Measurements from ENCODE around the gene GOLGA6D.
A peak's percentile ranks its signal among the peaks of the same experiment; 100 is the strongest.
"Not testable (repeated sequence)": the region's sequence is repeated elsewhere in the genome, so short reads cannot be mapped to it uniquely, and the experiment has no call there.

The GOLGA6D gene

DNA sequence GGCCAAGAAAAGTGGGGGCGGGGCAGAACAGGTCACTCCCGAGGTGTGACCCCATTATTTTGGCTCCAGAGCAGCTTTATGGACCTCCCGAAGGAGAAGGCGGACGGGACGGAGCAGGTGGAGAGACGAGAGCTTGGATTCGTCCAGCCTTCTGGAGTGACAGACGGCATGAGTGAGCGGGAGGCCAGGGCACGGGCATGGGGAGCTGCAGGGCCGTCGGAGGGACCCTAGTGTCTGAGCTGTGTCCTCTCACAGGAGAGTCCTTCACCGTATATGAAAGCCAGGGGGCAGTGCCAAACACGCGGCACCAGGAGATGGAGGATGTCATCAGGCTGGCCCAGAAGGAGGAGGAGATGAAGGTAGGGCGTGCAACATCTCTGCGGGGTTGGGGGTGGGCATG is 11.0 kb downstream of the GOLGA6D start:
- DNase-seq = not testable (repeated sequence)

DNA sequence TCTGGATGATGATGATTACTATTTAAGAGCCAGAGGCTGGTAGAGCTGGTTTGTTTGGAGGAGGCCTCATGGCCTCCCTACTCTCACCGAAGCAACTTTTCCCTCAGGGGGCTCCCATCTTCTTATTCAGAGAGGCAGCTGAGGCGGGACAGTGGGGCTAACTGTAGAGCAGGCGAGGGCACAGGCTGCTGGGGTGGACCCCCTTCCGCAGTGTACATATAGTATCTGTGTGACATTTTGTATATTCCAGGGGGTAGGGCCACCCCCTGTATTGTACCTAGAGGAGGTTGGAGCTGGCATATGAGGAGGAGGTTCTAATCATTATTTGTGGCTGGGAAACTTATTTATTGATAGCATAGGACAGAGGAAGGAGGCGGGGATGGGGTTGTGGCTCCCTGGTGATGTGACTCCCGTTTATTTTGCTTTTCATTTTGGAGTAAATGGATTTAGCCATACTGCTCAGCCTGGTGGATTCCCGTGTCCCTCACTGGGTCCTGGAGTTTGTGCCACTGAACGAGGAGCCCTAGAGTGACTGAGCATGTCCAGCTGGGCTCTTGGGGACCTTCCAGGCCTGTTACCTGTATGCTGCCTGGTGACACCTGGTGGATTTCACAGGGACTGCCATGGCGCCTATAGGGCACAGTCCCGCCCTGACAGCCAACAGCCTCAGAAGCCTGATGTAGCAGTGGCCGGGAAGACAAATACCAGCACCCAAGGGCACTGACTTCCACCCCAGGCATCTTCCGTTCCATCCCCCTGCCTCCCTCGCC is 16.1 kb downstream of the GOLGA6D start:
- DNase-seq = not testable (repeated sequence)

DNA sequence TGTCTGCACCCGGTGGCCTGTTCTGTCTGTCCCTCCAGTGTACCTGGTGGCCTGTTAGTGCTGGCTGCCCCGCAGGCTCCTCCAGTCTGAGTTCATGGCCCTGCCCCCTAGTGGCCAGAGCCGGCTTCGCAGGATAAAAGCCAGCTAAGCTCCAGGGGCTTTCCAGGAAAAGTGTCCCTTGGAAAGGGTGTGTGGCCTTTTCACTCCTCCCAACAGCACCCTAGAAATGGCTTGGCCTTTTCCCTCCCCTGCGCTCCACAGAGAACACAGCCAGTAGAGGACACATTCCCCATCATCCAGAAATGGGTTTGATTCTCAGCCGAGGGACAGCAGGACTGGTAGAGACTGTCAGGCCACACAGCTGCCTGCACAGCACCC is 16.7 kb downstream of the GOLGA6D start:
- DNase-seq = peak; percentile 75

DNA sequence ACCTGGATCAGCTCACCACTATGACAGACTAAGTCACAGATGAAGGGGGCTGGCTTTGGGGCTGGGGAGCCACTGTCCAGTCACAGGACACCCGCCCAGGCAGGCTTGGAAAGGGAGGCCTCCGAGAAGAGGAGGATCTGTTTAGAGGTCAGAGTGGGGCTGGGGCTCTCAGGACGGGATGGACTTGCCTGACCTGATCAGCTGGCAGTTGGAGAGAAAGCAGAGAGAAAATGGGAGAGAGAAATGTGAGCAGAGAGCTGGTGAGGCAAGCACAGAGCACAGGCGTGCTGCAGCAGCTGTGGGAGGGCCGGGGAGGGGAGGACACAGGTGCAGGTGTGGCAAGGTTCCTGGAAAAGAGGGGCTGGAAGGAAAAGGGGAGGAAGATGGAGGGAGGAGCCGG is 17.4 kb downstream of the GOLGA6D start:
- not testable (repeated sequence) for DNase-seq

DNA sequence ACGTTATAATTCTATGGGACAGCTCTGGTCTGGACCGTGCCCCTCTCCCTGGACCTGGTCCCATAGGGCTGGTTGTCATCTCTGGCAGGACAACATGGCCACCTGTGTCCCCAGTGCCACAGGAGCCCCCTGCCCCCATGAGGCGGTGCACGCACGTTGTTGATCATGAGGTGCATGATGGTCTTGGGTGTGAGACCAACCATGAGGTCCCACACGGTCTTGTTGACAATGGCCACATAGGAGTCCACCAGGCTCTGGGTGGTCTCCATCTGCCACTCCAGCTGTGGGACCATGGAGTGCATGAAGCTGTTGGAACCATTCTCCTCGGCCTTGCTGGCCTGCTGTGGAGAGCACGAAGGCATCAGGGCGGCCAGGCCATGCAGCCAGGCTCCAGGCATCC is 19.7 kb downstream of the GOLGA6D start:
- DNase-seq = no peak

DNA sequence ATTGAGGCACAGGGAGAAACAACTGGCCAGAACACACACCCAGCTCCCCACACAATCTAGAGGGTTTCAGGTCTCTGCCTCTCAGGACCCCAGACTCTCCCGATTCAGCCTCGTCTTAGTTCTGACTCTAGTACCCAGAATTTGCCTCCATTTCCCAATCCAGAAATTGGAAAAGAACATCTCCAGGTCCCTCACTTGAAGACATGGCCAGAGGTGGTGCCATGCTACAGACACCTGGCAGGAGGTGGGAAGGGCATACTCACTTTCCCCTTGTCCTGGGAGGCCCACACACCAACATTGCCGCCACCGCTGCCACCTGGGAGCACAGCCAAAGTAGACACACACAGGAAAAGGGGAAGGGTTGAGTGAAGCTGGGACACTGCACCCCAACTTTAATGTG is 20.1 kb downstream of the GOLGA6D start:
- not testable (repeated sequence) for DNase-seq

DNA sequence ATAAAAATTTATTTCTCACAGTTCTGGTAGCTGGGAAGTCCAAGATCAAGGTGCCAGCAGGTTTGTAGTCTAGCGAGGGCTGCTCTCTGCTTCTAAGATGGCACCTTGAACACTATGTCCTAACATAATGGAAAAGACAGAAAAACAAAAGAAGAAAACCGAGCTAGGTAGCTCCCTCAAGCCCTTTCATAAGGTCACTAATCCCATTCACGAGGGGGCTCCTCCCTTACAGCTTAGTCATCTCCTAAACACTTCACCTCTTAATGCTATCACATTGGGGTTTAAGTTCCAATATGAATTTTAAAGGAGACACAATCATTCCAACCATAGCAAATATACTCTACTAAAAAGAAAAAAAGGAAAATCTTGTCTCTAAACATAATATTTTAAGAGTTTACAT is 23.6 kb downstream of the GOLGA6D start:
- no peak for DNase-seq

DNA sequence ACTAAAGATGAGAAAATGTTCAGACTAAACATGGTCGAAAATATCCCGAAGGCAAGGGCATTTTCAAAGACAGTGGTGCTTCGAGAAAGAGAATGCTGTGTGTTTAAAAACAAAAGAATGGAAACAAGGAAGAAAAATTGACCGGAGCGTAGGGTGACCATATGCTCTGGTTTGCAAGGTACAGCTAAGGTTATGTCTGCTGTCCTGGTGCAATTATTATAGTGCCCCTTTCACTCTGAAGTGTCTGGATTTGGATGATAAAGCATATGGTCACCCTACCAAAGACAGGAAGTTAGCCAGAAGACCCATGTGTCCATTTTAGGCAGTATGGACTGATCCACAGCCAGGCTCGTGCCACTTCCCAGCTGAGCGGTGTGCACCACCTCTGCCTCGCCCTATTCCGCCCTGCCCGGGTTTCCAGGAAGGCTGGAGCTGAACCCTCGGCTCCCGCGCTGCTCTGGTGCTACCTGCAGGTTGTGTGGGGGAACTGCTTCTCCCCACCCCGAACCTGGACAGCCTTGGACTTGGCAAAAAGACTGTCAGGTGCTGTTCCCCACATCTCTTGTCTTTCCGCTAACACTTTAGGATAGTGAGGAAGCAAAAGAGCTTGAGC is 25.2 kb downstream of the GOLGA6D start:
- no peak for DNase-seq

DNA sequence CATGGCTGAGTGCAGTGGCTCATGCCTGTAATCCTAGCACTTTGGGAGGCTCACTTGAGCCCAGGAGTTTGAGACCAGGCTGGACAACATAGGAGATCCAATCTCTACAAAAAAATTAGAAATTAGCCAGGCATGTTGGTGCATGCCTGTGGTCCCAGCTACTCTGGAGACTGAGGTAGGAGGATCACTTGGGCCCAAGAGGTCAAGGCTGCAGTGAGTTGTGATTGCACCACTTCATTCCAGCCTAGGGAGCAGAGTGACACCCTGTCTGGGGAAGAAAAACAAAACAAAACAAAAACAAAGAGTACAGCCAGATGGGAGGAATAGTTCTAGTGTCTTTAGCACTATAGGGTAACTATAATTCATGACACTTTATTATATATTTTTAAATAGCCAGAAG is 27.1 kb downstream of the GOLGA6D start:
- DNase-seq = no peak

DNA sequence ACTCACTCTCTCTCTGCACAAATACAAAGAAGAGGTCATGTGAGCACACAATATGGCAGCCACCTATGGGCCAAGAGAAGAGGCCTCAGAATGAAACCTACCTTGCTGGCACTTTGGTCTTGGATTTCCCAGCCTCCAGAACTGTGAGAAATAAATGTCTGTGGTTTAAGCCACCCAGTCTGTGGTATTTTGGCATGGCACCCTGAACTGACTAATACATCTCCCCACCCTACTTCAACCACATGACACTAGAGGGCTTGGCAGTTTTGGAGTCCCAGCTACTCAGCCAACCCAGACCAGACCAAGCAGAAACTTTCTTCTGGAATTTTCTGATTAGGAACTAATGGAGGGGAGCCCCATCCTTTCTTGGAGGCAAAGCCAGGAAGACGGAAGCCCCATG is 29.9 kb downstream of the GOLGA6D start:
- not testable (repeated sequence) for DNase-seq

DNA sequence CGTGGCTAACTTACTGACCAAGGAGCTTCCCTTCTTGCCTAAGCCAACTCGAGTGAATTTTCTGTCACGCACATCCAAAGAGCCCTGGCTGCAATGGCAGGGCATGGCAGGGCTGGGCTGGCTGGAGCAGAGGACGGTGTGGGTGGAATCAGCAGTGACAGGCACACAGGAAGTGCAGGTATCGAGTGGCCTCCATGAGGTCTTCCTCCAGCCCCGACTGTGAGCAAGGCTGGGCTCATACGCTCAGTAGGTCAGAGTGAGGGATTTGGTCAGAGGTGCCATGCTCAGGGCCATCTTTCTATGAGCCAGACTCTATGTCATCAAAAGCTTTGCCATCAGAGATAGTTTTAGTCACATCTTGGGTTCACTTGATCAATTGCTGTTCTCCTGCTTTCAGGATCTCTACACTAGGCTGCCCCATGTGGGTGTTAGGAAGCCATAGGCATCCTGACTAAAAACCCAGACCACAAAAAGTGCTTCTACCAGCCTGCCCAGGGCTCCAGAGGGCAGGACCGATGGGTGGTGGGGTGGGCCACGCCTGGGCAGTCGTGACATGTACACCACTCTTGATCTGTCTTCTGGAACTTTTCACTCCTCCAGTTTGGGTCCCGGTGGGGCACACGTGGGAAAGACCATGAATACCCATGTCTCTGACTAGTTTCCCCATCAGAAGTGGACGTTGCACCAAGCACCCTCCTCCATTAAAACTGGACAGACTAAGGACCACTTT is 30.6 kb downstream of the GOLGA6D start:
- DNase-seq = no peak

DNA sequence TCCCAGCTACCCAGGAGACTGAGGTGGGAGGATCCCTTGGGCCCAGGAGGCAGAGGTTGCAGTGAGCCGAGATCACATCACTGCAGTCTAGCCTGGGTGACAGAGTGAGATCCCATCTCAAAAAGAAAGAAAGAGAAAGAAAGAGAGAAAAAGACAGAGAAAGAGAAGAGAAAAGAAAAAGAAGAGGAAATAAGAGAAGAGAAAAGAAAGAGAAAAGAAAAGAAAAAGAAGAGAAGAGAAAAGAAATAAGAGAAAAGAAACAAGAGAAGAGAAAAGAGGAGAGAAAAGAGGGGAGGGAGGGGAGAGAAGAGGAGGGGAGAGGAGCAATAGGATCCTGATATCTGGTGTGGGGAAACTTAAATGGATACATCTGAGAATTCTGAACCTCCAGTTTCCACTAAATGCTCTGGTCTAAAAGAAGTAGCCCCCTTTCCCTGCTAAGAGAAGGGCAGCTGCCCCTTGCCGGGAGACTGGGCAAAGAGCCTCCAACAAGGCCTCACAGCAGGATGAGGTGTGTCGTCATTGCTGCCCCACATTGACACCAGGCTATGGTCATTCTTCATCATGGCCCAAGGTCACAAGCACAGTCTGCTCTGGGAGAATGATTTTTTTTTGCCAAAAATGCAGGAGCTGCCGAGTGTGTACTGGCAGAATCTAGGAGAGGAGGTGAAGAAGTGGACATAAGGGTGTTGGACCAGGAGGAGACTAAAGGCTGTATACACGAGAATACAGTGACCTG is 32.1 kb downstream of the GOLGA6D start:
- DNase-seq = no peak

DNA sequence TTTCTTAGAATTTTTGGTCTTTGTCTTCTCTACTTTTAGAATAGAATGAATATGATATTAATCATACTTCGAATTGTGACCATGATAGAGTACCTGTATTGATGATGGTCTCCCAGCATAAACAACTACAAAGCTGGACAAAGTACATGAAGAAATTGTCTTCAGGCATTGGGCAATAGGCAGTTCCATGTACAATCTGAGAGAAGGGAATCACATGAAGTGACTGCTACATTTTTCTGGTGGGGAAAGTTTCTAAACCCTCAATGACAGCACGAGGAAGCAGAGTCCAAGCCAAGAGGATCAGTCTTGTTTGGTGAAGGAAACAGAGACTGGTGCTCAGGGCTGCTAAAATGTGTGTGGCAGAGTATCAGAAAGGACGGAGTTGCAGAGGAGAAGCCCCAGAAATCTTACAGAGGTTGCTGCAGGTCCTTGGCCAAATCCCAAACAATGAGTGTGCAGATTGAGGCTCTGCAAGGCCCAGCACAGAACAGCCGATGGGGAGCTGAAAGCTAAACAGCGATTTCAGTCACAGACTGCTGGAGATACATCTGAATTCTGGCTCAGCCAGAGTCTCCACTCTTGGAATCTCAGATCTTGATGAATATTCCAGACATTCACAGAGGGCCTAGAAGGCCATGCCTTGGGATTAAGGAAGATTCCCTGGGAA is 36.7 kb downstream of the GOLGA6D start:
- not testable (repeated sequence) for DNase-seq

DNA sequence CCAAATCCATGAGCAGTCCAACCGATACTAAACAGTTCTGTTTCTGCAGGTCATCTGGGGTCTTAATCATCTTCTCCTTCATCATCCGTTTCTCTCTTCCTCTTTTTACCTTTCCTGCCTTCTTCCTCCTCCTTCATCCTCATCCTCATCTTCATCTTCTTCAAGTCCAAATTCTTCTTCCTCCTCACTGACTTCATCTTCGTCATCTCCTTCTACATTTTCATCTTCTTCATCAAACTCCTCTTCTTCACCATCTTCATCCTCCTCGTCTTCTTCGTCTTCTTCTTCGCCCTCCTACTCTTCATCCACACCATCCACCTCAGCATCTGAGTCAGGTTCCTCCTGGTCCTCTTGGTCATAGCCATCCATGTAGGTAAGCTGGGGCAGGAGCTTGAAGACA is 39.1 kb downstream of the GOLGA6D start:
- no peak for DNase-seq

DNA sequence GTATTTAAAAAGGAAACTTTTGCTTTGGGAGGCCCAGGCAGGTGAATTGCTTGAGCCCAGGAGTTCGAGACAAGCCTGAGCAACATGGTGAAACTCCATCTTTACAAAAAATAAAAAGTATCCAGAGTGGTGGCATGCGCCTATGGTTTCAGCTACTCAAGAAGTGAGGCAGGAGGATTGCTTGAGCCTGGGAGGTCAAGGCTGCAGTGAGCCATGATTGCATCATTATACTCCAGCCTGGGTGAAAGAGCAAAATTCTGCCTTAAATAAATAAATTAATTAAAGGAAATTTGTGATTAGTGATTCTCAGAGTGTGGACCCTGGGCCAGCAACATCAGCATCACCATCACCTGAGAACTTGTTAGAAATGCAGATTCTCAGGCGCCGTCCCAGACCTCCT is 43.3 kb downstream of the GOLGA6D start:
- DNase-seq = no peak

DNA sequence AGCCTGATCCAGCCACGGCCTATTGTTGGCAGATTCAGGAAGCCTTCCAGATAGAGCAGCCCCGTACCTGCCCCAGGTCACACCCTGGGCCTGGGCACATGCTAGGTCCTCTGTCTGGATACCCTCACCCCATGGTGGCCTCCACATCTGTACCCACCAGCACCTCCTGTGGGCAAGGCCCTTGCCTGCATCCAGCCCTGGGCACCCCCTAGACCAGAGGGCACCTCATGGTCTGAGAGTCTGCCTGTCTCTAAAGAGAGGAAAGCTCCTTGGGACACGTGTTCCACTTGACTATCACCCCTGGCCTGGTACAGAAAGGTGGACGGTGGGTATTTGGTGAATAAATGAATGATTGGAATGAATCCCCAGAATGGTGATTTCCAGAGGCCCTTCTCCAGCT is 44.4 kb downstream of the GOLGA6D start:
- no peak for DNase-seq

DNA sequence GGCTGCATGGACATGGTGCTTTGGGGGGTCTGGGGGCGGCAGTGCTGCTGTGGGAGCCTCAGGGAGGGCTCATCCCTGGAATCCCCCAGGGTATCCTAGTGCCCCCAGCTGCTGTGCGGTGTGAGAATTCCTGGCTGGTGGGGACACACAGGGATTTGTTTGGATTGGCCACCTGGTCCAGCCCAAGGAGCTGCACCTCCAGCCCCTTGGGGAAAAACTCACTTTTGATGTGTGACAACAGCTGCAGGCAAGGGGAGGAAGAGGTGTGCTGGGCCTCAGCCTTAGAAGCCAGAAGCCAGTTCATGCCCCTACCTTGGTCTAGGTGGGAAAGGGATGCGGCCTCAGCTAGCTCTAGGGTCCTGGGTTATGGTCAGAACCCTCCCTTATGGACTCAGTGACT is 44.9 kb downstream of the GOLGA6D start:
- DNase-seq = no peak

DNA sequence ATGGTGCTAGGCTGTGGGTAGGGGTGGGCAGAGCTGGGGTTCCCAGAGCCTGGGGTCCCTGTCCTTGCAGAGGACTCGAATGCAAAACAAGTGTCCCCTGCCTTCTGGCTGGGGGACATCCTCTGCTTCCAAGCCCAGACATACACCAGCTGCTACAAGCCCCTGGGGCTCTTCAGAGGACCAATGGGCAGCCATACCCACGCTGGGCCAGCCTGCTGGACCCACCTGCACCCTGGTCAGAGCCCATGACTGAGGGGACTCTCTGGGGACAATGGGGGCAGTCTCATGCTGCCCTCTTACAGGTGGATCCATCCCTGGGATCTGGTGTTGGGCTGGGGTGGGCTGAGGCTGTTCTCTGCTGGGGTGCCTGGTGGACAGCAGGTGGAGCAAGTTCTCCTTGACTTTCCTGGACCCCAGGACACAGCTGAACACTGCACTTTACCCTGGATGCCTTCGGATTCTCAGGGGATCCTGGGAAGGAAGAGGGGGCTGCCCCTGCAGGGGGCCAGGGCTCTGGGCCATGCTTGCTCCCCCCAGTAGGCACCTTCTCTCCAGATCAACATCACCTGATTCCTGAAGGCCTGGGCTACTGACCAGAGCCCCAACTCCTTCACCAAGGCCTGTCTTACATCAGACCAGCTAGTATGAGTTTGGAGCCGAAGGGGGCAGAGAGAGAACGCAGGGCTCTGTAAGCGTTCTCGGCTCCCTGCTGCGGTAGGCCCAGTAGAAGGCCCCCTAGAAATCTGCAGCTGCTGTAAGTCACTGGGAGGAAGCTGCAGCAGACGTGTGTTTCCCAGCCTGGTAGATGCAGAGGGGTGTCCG is 46.1 kb downstream of the GOLGA6D start:
- DNase-seq = no peak

DNA sequence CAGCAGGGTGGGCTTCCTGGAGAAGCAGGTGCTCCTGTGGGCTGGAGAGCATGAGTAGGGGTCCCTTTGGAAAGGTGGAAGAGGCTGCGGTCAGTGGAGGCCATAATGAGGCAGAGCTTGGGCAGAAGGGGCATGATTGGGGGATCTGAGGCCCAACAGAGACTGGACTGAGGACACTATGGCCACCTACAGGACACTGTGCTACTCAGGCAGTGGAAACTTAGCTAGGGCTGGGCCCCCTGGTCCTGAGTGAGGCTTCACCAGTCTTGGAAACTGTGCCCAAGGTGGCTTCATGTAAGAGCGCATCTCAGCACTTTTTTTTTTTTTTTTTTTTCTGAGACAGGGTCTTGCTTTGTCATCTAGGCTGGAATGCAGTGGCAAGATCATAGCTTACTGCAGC is 46.9 kb downstream of the GOLGA6D start:
- DNase-seq = no peak

DNA sequence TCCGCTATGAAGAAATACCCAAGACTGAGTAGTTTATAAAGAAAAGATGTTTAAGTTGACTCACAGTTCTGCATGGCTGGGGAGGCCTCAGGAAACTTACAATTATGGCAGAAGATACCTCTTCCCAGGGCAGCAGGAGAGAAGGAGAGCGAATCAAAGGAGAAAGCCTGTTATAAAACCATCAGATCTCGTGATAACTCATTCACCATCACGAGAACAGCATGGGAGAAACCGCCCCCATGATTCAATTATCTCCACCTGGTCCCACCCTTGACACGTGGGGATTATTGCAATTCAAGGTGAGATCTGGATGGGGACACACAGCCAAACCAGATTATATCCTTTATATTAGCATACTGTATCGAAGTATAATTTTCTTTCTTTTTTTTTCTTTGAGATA is 49.5 kb downstream of the GOLGA6D start:
- DNase-seq = not testable (repeated sequence)

DNA sequence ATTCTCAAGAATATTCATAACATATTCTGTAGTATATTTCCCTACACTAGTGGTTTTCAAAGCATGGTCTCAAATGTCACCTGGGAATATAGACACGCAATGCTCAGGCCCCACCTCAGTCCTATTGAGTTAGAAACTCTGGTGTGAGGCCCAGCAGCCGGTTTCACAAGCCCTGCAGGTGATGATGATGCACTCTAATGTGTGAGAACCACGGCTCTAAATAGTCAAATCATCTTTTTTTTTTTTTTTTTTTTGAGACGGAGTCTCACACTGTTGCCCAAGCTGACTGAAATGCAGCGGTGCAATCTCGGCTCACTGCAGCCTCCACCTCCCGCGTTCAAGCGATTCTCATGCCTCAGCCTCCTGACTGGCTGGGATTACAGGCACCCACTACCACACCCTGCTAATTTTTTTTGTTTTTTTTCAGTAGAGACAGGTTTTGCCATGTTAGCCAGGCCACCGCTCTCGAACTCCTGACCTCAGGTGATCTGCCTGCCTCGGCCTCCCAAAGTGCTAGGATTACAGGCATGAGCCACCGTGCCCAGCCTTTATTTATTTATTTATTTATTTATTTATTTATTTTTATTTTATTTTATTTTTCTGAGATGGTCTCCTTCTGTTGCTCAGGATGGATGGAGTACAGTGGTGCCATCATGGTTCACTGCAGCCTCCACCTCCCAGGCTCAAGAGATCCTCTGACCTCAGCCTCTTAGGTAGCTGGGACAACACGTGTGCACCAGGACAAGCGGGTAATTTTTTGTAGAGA is 51.2 kb downstream of the GOLGA6D start:
- DNase-seq = not testable (repeated sequence)
